H1 (cell line): Measurements from ENCODE around the gene EFHC1. TPM values are rescaled to one million over a fixed set of nuclear protein-coding genes. Genes with fewer than 3 reads are reported as not detected.

ENCODE experiments used
- CTCF ChIA-PET: fragments of 300-600 bp; sonication (Branson Sonifier 250); formaldehyde crosslinking; loops from one replicate; lab custom pipeline; 2021; ENCODE audit not compliant: partially characterized antibody; lab: Charles Lee
- POLR2A ChIA-PET: fragments of 300-600 bp; sonication (Branson Sonifier 250); formaldehyde crosslinking; loops from one replicate; lab custom pipeline; 2021; ENCODE audit warnings: inconsistent platforms; ENCODE audit not compliant: partially characterized antibody; lab: Charles Lee
- DNase-seq, 2 experiments: peaks; one replicate each; pipeline versions ENCODE4 v3.0.0 to v3.0.0-alpha.2; 2010 to 2022; ENCODE audit warnings: low spot score in 2 of 2, low read depth in 1 of 2, mixed read lengths in 1 of 2
- FAIRE-seq: peaks from 2 replicates; lab custom pipeline; 2011; peaks lifted over from hg19 to GRCh38; lab: Jason Lieb, UNC
- H2AFZ ChIP-seq: 2 replicates; pipeline ENCODE4 v1.8.1; 2012; ENCODE audit warnings: low read length, inconsistent platforms
- H2AK5ac ChIP-seq: 2 replicates; pipeline ENCODE4 v1.6.1; 2013; ENCODE audit warnings: low read depth, low read length
- H2BK120ac ChIP-seq: replicated peaks from 2 replicates; pipeline ENCODE3; 2013; ENCODE audit warnings: low read depth, low read length, inconsistent platforms
- H2BK12ac ChIP-seq: 2 replicates; pipeline ENCODE4 v1.6.1; 2013; ENCODE audit warnings: low read depth, low read length
- H2BK15ac ChIP-seq: 2 replicates; pipeline ENCODE4 v1.6.1; 2013; ENCODE audit warnings: low read length
- H2BK20ac ChIP-seq: 2 replicates; pipeline ENCODE4 v1.6.1; 2013; ENCODE audit warnings: low read length
- H2BK5ac ChIP-seq: 2 replicates; pipeline ENCODE4 v1.6.1; 2013; ENCODE audit warnings: low read depth, low read length
- H3K14ac ChIP-seq: 2 replicates; pipeline ENCODE4 v1.6.1; 2013; ENCODE audit warnings: inconsistent platforms; ENCODE audit not compliant: insufficient read length
- H3K18ac ChIP-seq: 2 replicates; pipeline ENCODE4 v1.6.1; 2013; ENCODE audit warnings: low read length; ENCODE audit errors: extremely low read depth
- H3K23ac ChIP-seq: 2 replicates; pipeline ENCODE4 v1.6.1; 2013; ENCODE audit warnings: inconsistent platforms; ENCODE audit not compliant: insufficient read length
- H3K23me2 ChIP-seq: 2 replicates; pipeline ENCODE4 v1.6.1; 2013; ENCODE audit warnings: low read depth, low read length
- H3K27ac ChIP-seq: 2 replicates; pipeline ENCODE4 v1.6.1; 2011; ENCODE audit warnings: low read depth, low read length, inconsistent platforms
- H3K27me3 ChIP-seq, 4 experiments: replicated peaks in 1 of 4; 1 replicate in 1 of 4; 2 replicates in 3 of 4; pipeline versions ENCODE4 v1.6.1 to v1.8.1; 2011 to 2013; ENCODE audit warnings: low read length in 3 of 4, mild to moderate bottlenecking in 3 of 4, inconsistent platforms in 2 of 4, mixed read lengths in 2 of 4, moderate library complexity in 1 of 4; ENCODE audit not compliant: control insufficient read depth in 3 of 4, insufficient read depth in 3 of 4; ENCODE audit errors: extremely low read depth in 1 of 4
- H3K36me3 ChIP-seq, 4 experiments: 2 replicates each; pipeline versions ENCODE4 v1.6.1 to v1.8.1; 2011 to 2013; ENCODE audit warnings: mild to moderate bottlenecking in 4 of 4, low read length in 3 of 4, moderate library complexity in 2 of 4, control low read depth in 1 of 4, inconsistent platforms in 1 of 4; ENCODE audit not compliant: insufficient read depth in 4 of 4, control insufficient read depth in 2 of 4
- H3K4ac ChIP-seq: replicated peaks from 2 replicates; pipeline ENCODE3; 2013; ENCODE audit warnings: low read length, low read depth, mixed read lengths, inconsistent platforms; ENCODE audit not compliant: insufficient read length
- H3K4me1 ChIP-seq, 4 experiments: replicated peaks in 1 of 4; 1 replicate in 1 of 4; 2 replicates in 3 of 4; pipeline versions ENCODE4 v1.6.1 to v1.8.1; 2011 to 2013; ENCODE audit warnings: low read length in 3 of 4, inconsistent platforms in 2 of 4, mixed read lengths in 1 of 4; ENCODE audit not compliant: insufficient read depth in 4 of 4, control insufficient read depth in 3 of 4
- H3K4me2 ChIP-seq, 2 experiments: 2 replicates each; pipeline versions ENCODE4 v1.6.1 to v1.8.1; 2011 to 2013; ENCODE audit warnings: low read depth in 2 of 2, low read length in 2 of 2, control low read depth in 1 of 2, inconsistent platforms in 1 of 2, mild to moderate bottlenecking in 1 of 2; ENCODE audit not compliant: insufficient read depth in 1 of 2
- H3K4me3 ChIP-seq, 4 experiments: fragments of 200-600, 300-600 bp in 1 of 4; sonication (generic), shearing (Covaris generic), sonication (Bioruptor Twin) in 1 of 4; 2 replicates each; pipeline versions ENCODE4 v1.5.1 to v1.8.1; 2011 to 2016; ENCODE audit warnings: low read length in 4 of 4, low read depth in 3 of 4, control low read depth in 2 of 4, inconsistent platforms in 2 of 4, mild to moderate bottlenecking in 2 of 4, mixed read lengths in 1 of 4, moderate library complexity in 1 of 4; ENCODE audit not compliant: insufficient read depth in 2 of 4; ENCODE audit errors: extremely low read depth in 1 of 4
- H3K56ac ChIP-seq: replicated peaks from 2 replicates; pipeline ENCODE3; 2013; ENCODE audit warnings: low read depth, mild to moderate bottlenecking, mixed read lengths, low read length, inconsistent platforms; ENCODE audit not compliant: insufficient read length
- H3K79me1 ChIP-seq: 2 replicates; pipeline ENCODE4 v1.6.1; 2013; ENCODE audit warnings: low read depth, low read length, control low read depth
- H3K79me2 ChIP-seq, 2 experiments: 2 replicates each; pipeline versions ENCODE4 v1.6.1 to v1.8.1; 2012 to 2013; ENCODE audit warnings: low read length in 2 of 2, mild to moderate bottlenecking in 2 of 2, inconsistent platforms in 1 of 2; ENCODE audit not compliant: insufficient read depth in 2 of 2, control insufficient read depth in 1 of 2
- H3K9ac ChIP-seq, 4 experiments: replicated peaks in 1 of 4; 1 replicate in 1 of 4; 2 replicates in 3 of 4; pipeline versions ENCODE4 v1.6.1 to v1.8.1; 2011 to 2013; ENCODE audit warnings: low read depth in 3 of 4, low read length in 3 of 4, control low read depth in 2 of 4, mild to moderate bottlenecking in 2 of 4, moderate library complexity in 2 of 4, inconsistent platforms in 1 of 4; ENCODE audit errors: extremely low read depth in 1 of 4
- H3K9me3 ChIP-seq, 2 experiments: 2 replicates each; pipeline versions ENCODE4 v1.6.1 to v1.8.1; 2012 to 2013; ENCODE audit warnings: mild to moderate bottlenecking in 2 of 2, moderate library complexity in 2 of 2, control low read depth in 1 of 2, inconsistent platforms in 1 of 2, low read depth in 1 of 2, low read length in 1 of 2, mixed read lengths in 1 of 2; ENCODE audit not compliant: insufficient read depth in 2 of 2
- H4K20me1 ChIP-seq, 2 experiments: replicated peaks in 1 of 2; 2 replicates each; pipeline versions ENCODE3 to v1.8.1; 2011 to 2013; ENCODE audit warnings: inconsistent platforms in 2 of 2, low read length in 2 of 2, mild to moderate bottlenecking in 1 of 2; ENCODE audit not compliant: insufficient read depth in 2 of 2, control insufficient read depth in 1 of 2
- H4K5ac ChIP-seq: 2 replicates; pipeline ENCODE4 v1.6.1; 2013; ENCODE audit warnings: low read length, low read depth, mixed read lengths, inconsistent platforms; ENCODE audit not compliant: insufficient read length
- H4K8ac ChIP-seq: 2 replicates; pipeline ENCODE4 v1.8.0; 2013; ENCODE audit warnings: mild to moderate bottlenecking, moderate library complexity, low read length, inconsistent platforms; ENCODE audit not compliant: insufficient read depth; ENCODE audit errors: extremely low read depth
- H4K91ac ChIP-seq: replicated peaks from 2 replicates; pipeline ENCODE3; 2013; ENCODE audit warnings: low read length, mixed read lengths, inconsistent platforms; ENCODE audit not compliant: insufficient read length
- CBX5 ChIP-seq: fragments of 300-800, 300-1000 bp; sonication (generic); IDR thresholded peaks from 2 replicates; pipeline ENCODE4 v1.7.1; 2016; ENCODE audit warnings: antibody characterized with exemption, low read length, low read depth
- EP300 ChIP-seq, 2 experiments: IDR thresholded peaks; 1 replicate in 1 of 2; 2 replicates in 1 of 2; pipeline ENCODE4 v1.6.1; 2011 to 2012; ENCODE audit warnings: low read depth in 2 of 2, low read length in 2 of 2, mild to moderate bottlenecking in 2 of 2, borderline replicate concordance in 1 of 2, inconsistent platforms in 1 of 2, moderate library complexity in 1 of 2
- FOSL1 ChIP-seq: IDR thresholded peaks from 2 replicates; pipeline ENCODE4 v1.6.1; 2011; ENCODE audit warnings: mild to moderate bottlenecking, low read depth, low read length, moderate library complexity; ENCODE audit not compliant: insufficient read depth
- GTF2F1 ChIP-seq: IDR thresholded peaks from 2 replicates; pipeline ENCODE4 v1.6.1; 2012; ENCODE audit warnings: low read depth, low read length, improper control_type of control experiment, borderline replicate concordance
- JUND ChIP-seq: IDR thresholded peaks from 2 replicates; pipeline ENCODE4 v1.6.1; 2011; ENCODE audit warnings: mild to moderate bottlenecking, improper control_type of control experiment, low read length
- KDM1A ChIP-seq: fragments of 200-600, 300-600 bp; sonication (generic); IDR thresholded peaks from 2 replicates; pipeline ENCODE4 v1.7.1; 2016; ENCODE audit warnings: mild to moderate bottlenecking, low read length, borderline replicate concordance
- NRF1 ChIP-seq: IDR thresholded peaks from 2 replicates; pipeline ENCODE4 v1.6.1; 2011; ENCODE audit warnings: mild to moderate bottlenecking, low read depth, low read length, improper control_type of control experiment
- POLR2AphosphoS5 ChIP-seq: IDR thresholded peaks from 2 replicates; pipeline ENCODE4 v1.6.1; 2011; ENCODE audit warnings: low read depth, low read length
- SP1 ChIP-seq: IDR thresholded peaks from 2 replicates; pipeline ENCODE4 v1.6.1; 2011; ENCODE audit warnings: low read depth, low read length
- SRF ChIP-seq: IDR thresholded peaks from 2 replicates; pipeline ENCODE4 v1.6.1; 2011; ENCODE audit warnings: mild to moderate bottlenecking, low read depth, low read length, moderate library complexity
- SUZ12 ChIP-seq: fragments of 200-600 bp; sonication (generic); IDR thresholded peaks from 2 replicates; pipeline ENCODE4 v1.6.1; 2012; ENCODE audit warnings: mild to moderate bottlenecking, inconsistent platforms, low read length, moderate library complexity, mixed read lengths
- ZNF274 ChIP-seq: IDR thresholded peaks from 2 replicates; pipeline ENCODE4 v1.7.0; 2012; ENCODE audit warnings: low read length, borderline replicate concordance; ENCODE audit errors: extremely low read depth
- WGBS, 2 experiments: shearing (Covaris generic) in 1 of 2; methylation state at CpG; one replicate each; pipeline versions ENCODE4 v1.1.6 to v1.1.7; 2013 to 2015; ENCODE audit warnings: low lambda C conversion rate in 2 of 2, mixed read lengths in 2 of 2, inconsistent platforms in 1 of 2, low coverage in 1 of 2, missing lambda C conversion rate in 1 of 2; ENCODE audit not compliant: insufficient replicate concordance in 2 of 2, insufficient coverage in 1 of 2, insufficient read length in 1 of 2; ENCODE audit errors: extremely low coverage in 1 of 2, missing lambda C conversion rate in 1 of 2; 5-methylcytosine and 5-hydroxymethylcytosine counted together
- polyA plus RNA-seq, 7 experiments: library from polyadenylated mRNA; depleted of rRNA in 3 of 7; stranded (reverse) in 5 of 7; unstranded in 2 of 7; fragments of >200 nt in 5 of 7; fragments of 200-250 nt in 2 of 7; gene quantifications; 1 replicate in 5 of 7; 2 replicates in 1 of 7; 4 replicates in 1 of 7; pipeline versions ENCODE4 v1.2.1 to v1.2.3, GENCODE V29; 2011 to 2013; ENCODE audit warnings: missing spikeins in 2 of 7, mixed read lengths in 2 of 7
- total RNA-seq: library from RNA; stranded (reverse); fragmentation: NEBNext Ultra II Directional; extraction: Animal tissue kit (Norgen Biotek cat#: 25700); gene quantifications from 2 replicates; pipeline ENCODE4 v1.2.1, GENCODE V29; 2021
- TF ChIP-seq, protein P1 (sequence below): IDR thresholded peaks from 2 replicates; pipeline ENCODE4 v1.6.1; 2012; ENCODE audit warnings: low read length, inconsistent platforms

EFHC1 gene
- total and polyA plus RNA-seq, 2 of the 8 experiments (the other 6 are each of a cell fraction or from before 2014, with no cell fraction given): 10.5 to 16.4 TPM

DNA sequence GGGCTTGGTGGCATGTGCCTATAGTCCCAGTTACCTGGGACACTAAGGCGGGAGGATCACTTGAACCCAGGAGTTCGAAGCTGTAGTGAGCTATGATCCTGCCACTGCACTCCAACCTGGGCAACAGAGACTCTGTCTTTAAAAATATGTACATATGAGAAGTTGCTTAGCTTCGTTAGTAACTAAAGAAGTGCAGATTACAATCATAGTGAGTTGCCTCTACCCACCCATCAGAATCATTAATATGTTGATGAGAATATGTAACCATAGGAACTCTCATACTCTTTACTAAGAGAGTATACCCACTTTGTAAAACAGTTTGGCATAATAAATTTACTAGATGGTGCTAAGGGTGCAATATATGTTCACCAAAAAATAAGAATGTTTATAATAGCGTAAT is 54.0 kb downstream of the EFHC1 start:
- H3K9ac ChIP-seq: no peak overlapping the region
- H3K23me2 ChIP-seq: no peaks in the 10 kb centered on the region
- no peak overlapping the region for H2AFZ ChIP-seq
- H3K4me3 ChIP-seq: no peak overlapping the region
- H2AK5ac ChIP-seq: no peak overlapping the region
- no peak overlapping the region for H3K23ac ChIP-seq
- H3K9me3 ChIP-seq: no peaks in the 10 kb centered on the region
- no peak overlapping the region for H4K5ac ChIP-seq
- no peaks in the 10 kb centered on the region for H3K27me3 ChIP-seq
- no peaks in the 10 kb centered on the region for H3K36me3 ChIP-seq
- no peak for DNase-seq
- H3K18ac ChIP-seq: no peak overlapping the region
- ChIA-PET CTCF (interaction anchor here (0.6 kb wide), 1 partner anchor 191 kb away, joined by 4 read pairs; no protein-coding TSS in a partner anchor), POLR2A (no interaction called here)
- H3K27ac ChIP-seq: no peak overlapping the region
- H3K14ac ChIP-seq: no peak overlapping the region
- 89% methylated on average over 4 of the region's 4 CpGs; no CpG with 5 or more reads in 1 of the 2 experiments for WGBS, 2 experiments
- H2BK15ac ChIP-seq: no peak overlapping the region
- H2BK120ac ChIP-seq: no peak overlapping the region
- FAIRE-seq: no peak
- H3K56ac ChIP-seq: no peak overlapping the region
- no peaks in the 10 kb centered on the region for H3K79me1 ChIP-seq
- H4K20me1 ChIP-seq: no peaks in the 10 kb centered on the region
- H3K4ac ChIP-seq: no peak overlapping the region
- no peak overlapping the region for H2BK20ac ChIP-seq
- H2BK12ac ChIP-seq: no peak overlapping the region
- H3K4me2 ChIP-seq: no peak overlapping the region
- no peaks in the 10 kb centered on the region for H3K79me2 ChIP-seq
- H3K4me1 ChIP-seq: peaks cover 0 to 3% (median 0%) of the 10 kb centered on the region in 4 experiments; a peak in 1 of 7 replicates
- no peak overlapping the region for H4K91ac ChIP-seq
- no peak overlapping the region for H2BK5ac ChIP-seq
- no peak overlapping the region for H4K8ac ChIP-seq
- TF ChIP-seq CBX5 (no peak), SP1 (no peak), SRF (no peak), SUZ12 (no peak), JUND (no peak), GTF2F1 (no peak), POLR2AphosphoS5 (no peak), NRF1 (no peak), KDM1A (no peak), EP300 (IDR thresholded peaks at IDR 0.05; ENCODE audit: borderline replicate concordance in 1 of 2, low read depth in 2 of 2, low read length in 2 of 2) (no peak), FOSL1 (no peak), ZNF274 (no peak)
- TF ChIP-seq, protein P1, sequence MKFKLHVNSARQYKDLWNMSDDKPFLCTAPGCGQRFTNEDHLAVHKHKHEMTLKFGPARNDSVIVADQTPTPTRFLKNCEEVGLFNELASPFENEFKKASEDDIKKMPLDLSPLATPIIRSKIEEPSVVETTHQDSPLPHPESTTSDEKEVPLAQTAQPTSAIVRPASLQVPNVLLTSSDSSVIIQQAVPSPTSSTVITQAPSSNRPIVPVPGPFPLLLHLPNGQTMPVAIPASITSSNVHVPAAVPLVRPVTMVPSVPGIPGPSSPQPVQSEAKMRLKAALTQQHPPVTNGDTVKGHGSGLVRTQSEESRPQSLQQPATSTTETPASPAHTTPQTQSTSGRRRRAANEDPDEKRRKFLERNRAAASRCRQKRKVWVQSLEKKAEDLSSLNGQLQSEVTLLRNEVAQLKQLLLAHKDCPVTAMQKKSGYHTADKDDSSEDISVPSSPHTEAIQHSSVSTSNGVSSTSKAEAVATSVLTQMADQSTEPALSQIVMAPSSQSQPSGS: no peak
